ENCODE results near the gene EEF1A2.

Gene EEF1A2

DNA sequence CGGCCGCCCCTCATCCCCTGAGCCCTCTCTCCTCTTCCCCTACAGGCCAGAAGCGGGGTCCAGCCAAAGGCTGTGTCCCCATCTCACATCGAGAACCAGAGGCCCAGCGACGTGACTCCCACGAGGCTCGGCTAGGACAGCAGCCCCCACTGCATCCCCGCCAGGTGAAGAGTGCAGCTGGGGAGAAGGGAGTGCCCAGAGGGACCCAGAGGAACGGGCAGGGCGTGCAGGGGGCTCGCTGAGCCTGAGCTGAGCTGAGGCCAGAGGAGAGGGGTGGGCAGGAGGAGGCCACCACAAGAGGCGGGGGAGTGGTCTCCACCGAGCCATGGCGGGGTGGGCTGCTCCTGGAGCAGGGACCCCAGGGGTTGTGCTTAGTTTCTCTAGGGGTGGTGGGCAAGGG lies 59.0 kb downstream of the EEF1A2 start:
- H3K4me3 ChIP-seq (ENCODE audit: low read depth, low read length), result no peak overlapping the region

GRCh38 chr20:63438121-63438520 lies 60.8 kb downstream of the EEF1A2 start:
- no peak overlapping the region for H3K4me3 ChIP-seq (ENCODE audit: low read depth, low read length)
